WTC11 (cell line): Measurements from ENCODE around the gene HDAC9.

ENCODE experiments used
- CREB1 ChIP-seq: sonication (generic); formaldehyde crosslinking; IDR thresholded peaks from 2 replicates; pipeline ENCODE4 v1.8.0; 2023; ENCODE audit warnings: mild to moderate bottlenecking, missing genetic modification reagents
- CREM ChIP-seq: sonication (generic); formaldehyde crosslinking; IDR thresholded peaks from 2 replicates; pipeline ENCODE4 v1.8.1; 2022; ENCODE audit warnings: mild to moderate bottlenecking, missing genetic modification reagents, moderate library complexity
- CTCF ChIP-seq: fragments of 200-600 bp; IDR thresholded peaks from 2 replicates; pipeline ENCODE4 v1.8.0; 2022; ENCODE audit warnings: antibody characterized with exemption
- FOXJ3 ChIP-seq: sonication (generic); formaldehyde crosslinking; IDR thresholded peaks from 2 replicates; pipeline ENCODE4 v1.9.0; 2021; ENCODE audit warnings: missing genetic modification reagents, mild to moderate bottlenecking, borderline replicate concordance
- FOXP1 ChIP-seq: sonication (generic); formaldehyde crosslinking; IDR thresholded peaks from 2 replicates; pipeline ENCODE4 v1.8.0; 2022; ENCODE audit warnings: missing genetic modification reagents, mild to moderate bottlenecking, moderate library complexity, borderline replicate concordance
- MAX ChIP-seq: sonication (generic); formaldehyde crosslinking; IDR thresholded peaks from 2 replicates; pipeline ENCODE4 v1.8.0; 2022; ENCODE audit warnings: mild to moderate bottlenecking, missing genetic modification reagents
- MXD4 ChIP-seq: fragments of 250-450 bp; sonication (Bioruptor Pico); IDR thresholded peaks from 2 replicates; pipeline ENCODE4 v1.8.0; 2021; ENCODE audit warnings: mild to moderate bottlenecking, moderate library complexity, borderline replicate concordance
- NFYB ChIP-seq: sonication (generic); formaldehyde crosslinking; conservative IDR thresholded peaks from 2 replicates; pipeline ENCODE4 v1.8.0; 2022; ENCODE audit warnings: low read depth, missing genetic modification reagents
- SP1 ChIP-seq: sonication (generic); formaldehyde crosslinking; conservative IDR thresholded peaks from 2 replicates; pipeline ENCODE4 v1.8.1; 2022; ENCODE audit warnings: missing genetic modification reagents
- USF2 ChIP-seq: sonication (generic); formaldehyde crosslinking; IDR thresholded peaks from 2 replicates; pipeline ENCODE4 v1.8.1; 2023; ENCODE audit warnings: mild to moderate bottlenecking, missing genetic modification reagents, moderate library complexity
- ZBTB21 ChIP-seq: sonication (generic); formaldehyde crosslinking; IDR thresholded peaks from 2 replicates; pipeline ENCODE4 v1.8.1; 2023; ENCODE audit warnings: mild to moderate bottlenecking, missing genetic modification reagents, borderline replicate concordance
- ZNF416 ChIP-seq: fragments of 250-450 bp; sonication (Bioruptor Pico); IDR thresholded peaks from 2 replicates; pipeline ENCODE4 v1.9.0; 2021; ENCODE audit warnings: mild to moderate bottlenecking, inconsistent platforms

- TF ChIP-seq CREB1 (no peak), NFYB (CRISPR knock-in tag) (no peak), CTCF (no peak), FOXP1 (CRISPR knock-in tag) (no peak), MAX (CRISPR knock-in tag) (no peak), SP1 (CRISPR knock-in tag) (no peak), MXD4 (no peak), FOXJ3 (CRISPR knock-in tag) (no peak), CREM (CRISPR knock-in tag) (no peak), ZNF416 (no peak), USF2 (CRISPR knock-in tag) (no peak), ZBTB21 (CRISPR knock-in tag) (no peak)
These were observed 45.8 kb downstream of the HDAC9 start for GRCh38 chr7:18541181-18541870.
